ENCODE results near the gene THOC1.

The THOC1 gene

GRCh38 chr18:286515-287310 lies 18.9 kb upstream of the THOC1 start:
- intact Hi-C loops (cut with DNase I) = loop anchor here (1.0 to 10.0 kb wide), 2 partner anchors 330 to 548 kb away; no protein-coding TSS in a partner anchor
- DNase-seq = peak in 1 of 10 donors; percentile 13

DNA sequence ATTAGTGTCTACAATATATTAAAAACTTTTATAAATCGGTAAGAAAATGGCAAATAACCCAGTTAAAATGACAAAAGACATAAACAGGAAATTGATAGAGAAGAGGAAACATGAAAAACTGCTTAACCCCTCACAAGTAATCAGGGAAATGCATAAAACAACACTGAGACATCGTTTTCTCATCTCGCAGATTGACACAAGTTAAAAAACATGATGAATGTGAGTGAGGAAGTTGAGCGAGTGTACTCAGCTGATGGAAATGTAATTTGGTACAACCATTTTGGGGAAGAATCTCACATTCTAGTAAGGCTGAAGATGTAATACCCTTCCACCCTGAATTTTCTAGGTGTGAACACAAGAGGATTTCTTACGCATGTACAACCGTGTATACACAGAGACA lies 18.0 kb upstream of the THOC1 start:
- no peak for DNase-seq
- intact Hi-C loops (cut with DNase I) = loop anchor here (1.0 to 10.0 kb wide), 2 partner anchors 330 to 549 kb away; no protein-coding TSS in a partner anchor

DNA sequence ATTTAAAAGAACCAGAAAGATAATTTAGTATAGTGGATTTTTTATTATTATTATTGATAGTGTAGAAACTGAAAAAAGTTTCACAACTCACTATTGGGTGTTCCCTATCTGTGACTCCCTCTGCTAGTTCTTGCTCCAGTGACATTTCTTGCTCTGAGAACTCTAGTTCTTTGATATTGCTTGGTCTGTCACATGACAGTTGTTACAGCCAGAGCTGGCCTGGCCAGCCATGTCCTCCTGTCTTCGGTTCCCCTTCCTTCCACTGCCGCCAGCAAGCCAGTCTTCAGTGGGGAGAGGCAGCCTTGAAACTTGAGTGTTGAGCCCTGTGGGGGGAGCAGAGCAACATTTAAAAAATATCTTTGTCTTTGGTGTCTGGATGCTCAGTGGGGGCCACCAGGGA lies 7.6 kb upstream of the THOC1 start:
- DNase-seq = no peak
- intact Hi-C loops (cut with DNase I) = no loop called here

GRCh38 chr18:274313-274712 lies 6.5 kb upstream of the THOC1 start:
- intact Hi-C loops (cut with DNase I) = no loop called here

GRCh38 chr18:273525-273924 lies 5.7 kb upstream of the THOC1 start:
- no peak for DNase-seq
- intact Hi-C loops (cut with DNase I) = no loop called here

More at GRCh38 chr18:274313-274712, 6.5 kb upstream of the THOC1 start:
- no peak for DNase-seq

- no peak for DNase-seq
- intact Hi-C loops (cut with DNase I) = no loop called here
These were observed 4.8 kb upstream of the THOC1 start for GRCh38 chr18:272650-273049.

DNA sequence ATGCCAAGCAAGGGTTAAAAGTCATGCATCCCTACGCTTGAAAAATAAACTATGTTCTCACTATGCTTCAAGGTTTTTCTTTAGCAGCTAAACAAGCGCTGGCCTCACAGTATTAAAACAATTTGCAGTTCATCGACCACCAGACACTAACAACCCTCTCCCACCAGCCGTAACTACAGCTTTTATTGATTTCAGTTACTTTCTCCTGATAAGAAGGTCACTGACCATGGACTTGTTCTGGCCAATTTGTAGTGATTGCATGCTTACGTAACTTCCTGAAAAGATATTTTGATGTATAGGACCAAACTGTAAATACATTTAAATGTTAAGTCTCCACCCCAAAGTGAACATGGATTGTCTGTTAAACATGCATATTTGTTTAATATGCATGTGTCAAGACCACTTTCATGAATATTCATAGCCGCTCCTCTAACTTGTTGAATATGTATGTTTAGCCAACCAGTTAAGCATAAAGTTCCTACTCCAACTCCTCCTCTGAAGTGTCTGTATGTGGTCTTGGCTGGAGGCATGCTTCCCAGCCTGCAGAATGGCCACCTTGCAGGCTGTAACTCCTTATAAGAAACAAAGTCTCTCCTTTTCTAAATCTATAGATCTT lies 1.7 kb upstream of the THOC1 start:
- DNase-seq = no peak
- intact Hi-C loops (cut with DNase I) = loop anchor here (5.0 kb wide), 1 partner anchor 112 kb away; the partner anchor contains the start of gene USP14

- intact Hi-C loops (cut with DNase I) = loop anchor here (5.0 kb wide), 1 partner anchor 110 kb away; the partner anchor contains the start of gene USP14
- no peak for DNase-seq
These were observed 513 bp downstream of the THOC1 start for GRCh38 chr18:267380-267687.

DNA sequence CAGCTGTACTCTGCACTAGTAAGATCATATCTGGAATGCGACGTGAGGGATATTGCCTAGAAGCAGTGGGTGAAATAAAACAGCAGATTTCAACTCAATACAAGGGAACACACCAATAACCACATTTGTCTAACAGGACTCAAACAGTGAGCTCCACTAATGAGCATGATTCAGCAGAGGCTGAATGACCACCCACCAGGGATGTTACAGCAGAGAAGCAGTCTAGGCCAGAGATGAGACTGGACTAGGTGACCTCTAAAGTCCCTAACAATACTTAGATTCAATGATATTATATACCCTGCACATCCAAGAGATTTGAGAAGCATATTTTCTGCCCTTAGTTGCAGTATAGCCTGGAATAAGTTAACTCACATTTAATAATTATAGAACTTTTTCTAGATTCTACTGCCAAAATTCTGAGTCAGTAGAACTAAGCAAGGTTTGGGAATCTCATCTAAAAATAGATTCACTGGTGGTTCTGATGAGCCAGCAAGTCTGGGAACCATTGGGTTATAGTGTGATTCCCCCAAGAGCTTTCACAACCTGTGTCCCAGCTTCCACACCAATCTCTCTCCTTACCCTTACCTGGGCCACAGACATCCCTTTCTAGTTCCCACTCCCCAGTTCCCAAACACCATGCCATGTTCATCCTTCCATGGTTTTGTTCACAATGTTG lies 6.3 kb downstream of the THOC1 start:
- DNase-seq = no peak
- intact Hi-C loops (cut with DNase I) = no loop called here

DNA sequence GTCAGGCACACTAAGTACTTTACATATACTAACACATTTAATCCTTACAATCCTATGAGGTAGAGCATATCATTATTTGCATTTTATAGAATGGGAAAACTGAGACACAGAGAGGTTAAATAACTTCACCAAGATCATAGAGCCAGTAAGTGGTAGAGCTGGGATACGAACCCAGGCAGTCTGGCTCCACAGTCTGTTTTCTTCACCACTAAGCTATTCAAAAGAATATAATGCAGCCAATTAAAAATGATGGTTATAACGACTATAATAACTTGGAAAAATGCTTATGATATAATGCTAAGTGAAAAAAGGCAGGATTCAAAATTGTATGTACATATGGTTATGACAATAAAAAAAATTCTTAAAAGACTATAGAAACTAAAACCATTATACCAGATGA lies 7.3 kb downstream of the THOC1 start:
- intact Hi-C loops (cut with DNase I) = no loop called here
- DNase-seq = no peak

DNA sequence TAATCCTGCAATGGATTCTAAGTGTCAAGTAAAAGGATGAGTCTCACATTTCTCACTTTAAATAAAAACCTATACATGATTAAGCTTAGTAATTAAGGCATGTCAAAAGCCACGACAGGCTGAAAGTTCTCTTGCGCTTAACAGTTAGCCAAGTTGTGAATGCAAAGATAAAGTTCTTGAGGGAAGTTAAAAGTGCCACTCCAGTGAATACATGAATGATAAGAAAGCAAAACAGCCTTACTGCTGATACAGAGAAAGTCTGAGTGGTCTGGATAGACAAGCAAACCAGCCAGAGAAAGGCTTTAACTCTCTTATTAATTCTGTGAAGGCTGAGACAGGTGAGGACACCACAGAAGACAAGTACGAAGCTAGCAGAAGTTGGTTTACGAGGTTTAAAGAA lies 12.7 kb downstream of the THOC1 start:
- intact Hi-C loops (cut with DNase I) = no loop called here
- DNase-seq = no peak

DNA sequence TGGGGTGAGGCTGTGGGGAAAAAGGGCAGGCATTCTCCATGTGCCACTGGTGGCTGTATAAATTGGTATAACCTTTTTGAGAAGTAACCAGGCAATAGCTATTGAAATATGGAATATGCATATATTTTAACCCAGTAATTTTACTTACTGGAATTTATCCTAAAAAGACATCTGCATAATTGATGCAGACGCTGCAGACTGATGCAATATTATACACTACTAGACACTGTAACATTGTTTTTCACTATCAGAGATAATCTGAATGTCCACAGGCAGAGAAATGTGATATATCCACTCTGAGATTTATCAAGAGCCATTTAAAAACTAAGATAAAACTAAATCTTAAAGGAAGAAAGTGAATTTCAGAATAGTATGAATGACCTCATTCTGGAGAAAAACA lies 14.7 kb downstream of the THOC1 start:
- intact Hi-C loops (cut with DNase I) = no loop called here
- DNase-seq = no peak

- DNase-seq = no peak
- intact Hi-C loops (cut with DNase I) = no loop called here
These were observed 16.3 kb downstream of the THOC1 start for GRCh38 chr18:251572-251971.

DNA sequence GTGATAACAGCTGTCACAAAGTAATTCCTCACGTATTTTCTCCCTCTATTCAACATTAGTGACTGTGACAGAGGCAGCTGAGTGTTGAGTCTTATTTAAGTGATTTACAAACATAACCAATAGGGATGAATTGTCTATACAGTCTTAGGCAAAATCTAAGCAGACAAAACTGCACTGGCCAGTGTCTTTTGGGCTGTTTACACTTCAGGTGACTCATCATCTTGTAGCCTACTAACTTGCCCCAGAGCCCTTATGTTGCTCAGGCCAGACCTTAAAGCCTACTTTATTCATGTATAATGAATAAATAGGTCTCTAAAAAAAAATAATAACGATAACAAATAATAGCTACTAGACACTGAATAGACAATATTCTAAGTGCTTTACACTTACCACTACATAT lies 17.2 kb downstream of the THOC1 start:
- DNase-seq = no peak
- intact Hi-C loops (cut with DNase I) = no loop called here

GRCh38 chr18:248053-248452 lies 19.8 kb downstream of the THOC1 start:
- no peak for DNase-seq
- intact Hi-C loops (cut with DNase I) = no loop called here

DNA sequence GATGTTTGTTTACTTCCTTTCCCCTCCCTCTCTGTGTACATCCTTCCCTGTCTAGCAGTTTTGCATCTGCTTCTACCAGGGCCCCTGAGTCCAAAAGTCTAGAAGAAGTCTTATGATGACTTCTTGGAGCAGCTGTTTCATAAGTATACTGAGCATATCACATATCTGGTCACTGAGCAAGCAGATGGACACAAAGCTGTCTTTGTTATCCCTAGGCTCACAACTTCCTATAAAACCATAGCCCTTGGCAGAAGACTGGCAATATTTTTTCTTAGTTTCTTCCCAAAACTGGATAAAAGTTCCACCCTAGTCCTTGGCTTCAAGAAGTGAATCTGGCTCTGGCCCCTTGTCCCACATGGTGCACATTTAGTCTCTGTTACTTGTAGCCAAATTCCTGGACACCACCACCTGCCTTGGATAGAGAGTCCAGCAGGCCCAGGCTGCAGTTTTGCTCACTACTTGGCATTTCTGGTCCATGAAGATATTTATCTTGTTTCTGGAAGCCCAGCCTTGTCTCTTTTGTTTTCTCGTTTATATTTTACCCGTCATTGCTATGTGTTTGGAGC lies 22.5 kb downstream of the THOC1 start:
- DNase-seq = no peak
- intact Hi-C loops (cut with DNase I) = no loop called here

DNA sequence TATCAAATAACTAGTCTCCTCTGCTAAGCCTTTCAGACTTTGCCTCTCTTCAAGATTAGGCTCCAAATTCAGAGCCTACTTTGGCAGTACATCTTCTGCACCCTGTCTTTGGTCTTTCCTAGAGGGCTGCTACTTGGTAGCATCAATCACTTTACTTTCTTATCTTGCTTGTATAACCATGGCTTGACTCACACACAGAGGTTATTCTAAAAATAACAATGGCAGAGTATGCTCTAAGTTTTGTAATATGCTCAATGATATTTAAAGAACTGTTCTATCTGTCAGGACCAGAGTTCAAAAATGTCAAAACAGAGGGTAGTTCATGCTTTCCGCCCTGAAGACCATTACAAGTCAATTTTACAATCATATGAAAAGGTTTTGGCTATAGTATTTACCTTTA lies 27.7 kb downstream of the THOC1 start:
- no peak for DNase-seq
- intact Hi-C loops (cut with DNase I) = no loop called here

DNA sequence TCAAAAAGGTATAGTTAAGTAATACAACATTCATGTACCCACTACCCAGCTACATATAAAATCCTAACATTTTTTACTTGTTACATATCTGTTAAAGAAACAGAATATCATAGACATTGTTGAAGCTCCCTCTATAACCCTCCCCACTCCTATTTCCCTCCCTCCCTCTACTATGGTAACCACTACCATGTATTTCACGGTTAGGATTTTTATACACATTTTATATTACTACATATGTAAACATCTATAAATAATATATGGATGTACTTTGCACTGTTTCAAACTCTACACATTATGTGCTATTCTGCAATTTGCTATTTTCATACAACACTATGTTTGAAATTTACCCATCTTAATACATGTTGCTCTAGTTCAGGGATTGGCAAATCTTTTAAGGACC lies 36.3 kb downstream of the THOC1 start:
- DNase-seq = no peak
- intact Hi-C loops (cut with DNase I) = no loop called here

GRCh38 chr18:228586-228985 lies 39.3 kb downstream of the THOC1 start:
- intact Hi-C loops (cut with DNase I) = no loop called here
- no peak for DNase-seq

DNA sequence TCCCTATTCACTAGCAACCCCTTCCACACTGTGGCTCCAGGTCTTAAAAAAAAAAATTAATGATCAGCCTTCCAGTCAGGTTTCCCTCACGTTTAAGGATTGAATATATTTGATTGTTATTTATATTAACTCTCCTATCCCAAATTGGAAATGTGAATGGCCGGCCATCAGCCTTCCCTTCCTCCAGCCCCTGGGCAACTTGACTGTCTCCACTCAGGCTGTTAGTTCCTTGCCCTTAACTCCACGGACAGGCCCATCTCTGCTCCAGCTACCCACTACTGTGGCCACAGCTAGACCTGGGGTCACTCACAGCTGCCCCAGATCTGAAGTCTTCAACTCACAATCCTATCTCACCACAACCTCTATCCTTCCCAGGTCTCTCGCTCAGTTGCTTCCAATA lies 39.9 kb downstream of the THOC1 start:
- peak in 1 of 10 donors; percentile 58 for DNase-seq
- intact Hi-C loops (cut with DNase I) = no loop called here

DNA sequence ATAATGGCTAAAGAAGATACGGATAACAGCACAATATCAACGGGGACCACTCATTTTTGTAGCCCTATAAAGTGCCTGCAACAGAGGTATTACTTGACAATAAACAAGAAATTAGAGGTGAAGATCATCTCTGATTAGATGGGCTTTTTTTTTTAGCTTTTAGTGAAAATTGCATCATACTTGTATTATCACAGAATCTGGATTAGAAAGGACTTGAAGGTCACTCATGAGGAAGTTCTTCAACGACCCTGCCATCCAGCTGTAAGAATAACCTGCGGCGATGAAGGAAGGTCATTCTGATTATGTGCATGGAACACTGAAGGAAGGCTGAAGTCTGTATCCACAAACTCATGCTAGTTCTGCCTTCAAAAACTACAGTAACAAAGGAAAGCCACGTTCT lies 40.5 kb downstream of the THOC1 start:
- no peak for DNase-seq
- intact Hi-C loops (cut with DNase I) = no loop called here
